A673 (cell line): ENCODE results near the gene ZNF2. TPM values are rescaled to one million over a fixed set of nuclear protein-coding genes. Genes with fewer than 3 reads are reported as not detected.

ENCODE experiments used
- BruUV-seq: library from RNA; stranded (reverse); fragments of 400-500 nt; replicated peaks from 2 replicates; lab custom pipeline; 2021; lab: Mats Ljungman, UMichigan
- CTCF ChIA-PET: fragments of 300-600 bp; sonication (Branson Sonifier 250); formaldehyde crosslinking; loops from one replicate; lab custom pipeline; 2022; ENCODE audit warnings: antibody characterized with exemption; lab: Charles Lee
- POLR2A ChIA-PET: fragments of 300-600 bp; sonication (Branson Sonifier 250); formaldehyde crosslinking; loops from one replicate; lab custom pipeline; 2022; ENCODE audit warnings: antibody characterized with exemption; ENCODE audit not compliant: low non-redundant PET; lab: Charles Lee
- DNase-seq: peaks from one replicate; pipeline ENCODE4 v3.0.0-alpha.2; 2015; ENCODE audit warnings: low spot score
- H3K27ac ChIP-seq: fragments of 200-600 bp; sonication (generic); 2 replicates; pipeline ENCODE4 v1.5.1; 2016; ENCODE audit warnings: mixed run types, low read depth, mild to moderate bottlenecking, mixed read lengths, antibody characterized with exemption, low read length; ENCODE audit not compliant: poor library complexity, severe bottlenecking
- H3K27me3 ChIP-seq: fragments of 200-600 bp; sonication (generic); replicated peaks from 2 replicates; pipeline ENCODE4 v1.6.1; 2017; ENCODE audit warnings: mixed run types, low read depth, mild to moderate bottlenecking, mixed read lengths, antibody characterized with exemption, low read length; ENCODE audit not compliant: insufficient read depth, poor library complexity
- H3K36me3 ChIP-seq: fragments of 200-600 bp; sonication (generic); 2 replicates; pipeline ENCODE4 v1.6.1; 2016; ENCODE audit warnings: mixed run types, mild to moderate bottlenecking, mixed read lengths, antibody characterized with exemption, low read length; ENCODE audit not compliant: insufficient read depth, poor library complexity, severe bottlenecking
- H3K4me1 ChIP-seq: fragments of 200-600 bp; sonication (generic); 2 replicates; pipeline ENCODE4 v1.6.1; 2017; ENCODE audit warnings: mixed run types, mild to moderate bottlenecking, mixed read lengths, antibody characterized with exemption, low read length; ENCODE audit not compliant: insufficient read depth, poor library complexity, severe bottlenecking
- H3K4me3 ChIP-seq: fragments of 200-600 bp; sonication (generic); 2 replicates; pipeline ENCODE4 v1.5.1; 2016; ENCODE audit warnings: low read depth, mixed run types, mild to moderate bottlenecking, mixed read lengths, low read length; ENCODE audit not compliant: poor library complexity, severe bottlenecking
- H3K9me3 ChIP-seq: fragments of 200-600 bp; sonication (generic); 2 replicates; pipeline ENCODE4 v1.6.1; 2016; ENCODE audit warnings: mixed run types, low read depth, mild to moderate bottlenecking, mixed read lengths, antibody characterized with exemption, low read length; ENCODE audit not compliant: poor library complexity, severe bottlenecking
- EZH2 ChIP-seq: fragments of 200-600 bp; sonication (generic); IDR thresholded peaks from 2 replicates; pipeline ENCODE4 v1.6.1; 2017; ENCODE audit warnings: borderline replicate concordance, low read depth, mild to moderate bottlenecking, mixed read lengths, antibody characterized with exemption, low read length; ENCODE audit not compliant: poor library complexity, severe bottlenecking
- intact Hi-C: fragments of 100-400 bp; cut with micrococcal nuclease; formaldehyde crosslinking; loops from one replicate; pipeline ENCODE4 v1.10.0; 2022; ENCODE audit not compliant: unreplicated experiment
- total RNA-seq: library from RNA; stranded (reverse); gene quantifications from 2 replicates; pipeline ENCODE4 v1.2.3, GENCODE V29; 2021
- TF ChIP-seq, protein P1 (sequence below): fragments of 300-800, 200-600 bp; sonication (generic); conservative IDR thresholded peaks from 2 replicates; pipeline ENCODE4 v1.5.1; 2017; ENCODE audit warnings: low read depth, mild to moderate bottlenecking, antibody characterized with exemption, low read length, moderate library complexity, mixed read lengths

ZNF2 gene
- total RNA-seq, 1 experiment from 2014 or later, result 4.6 TPM

DNA sequence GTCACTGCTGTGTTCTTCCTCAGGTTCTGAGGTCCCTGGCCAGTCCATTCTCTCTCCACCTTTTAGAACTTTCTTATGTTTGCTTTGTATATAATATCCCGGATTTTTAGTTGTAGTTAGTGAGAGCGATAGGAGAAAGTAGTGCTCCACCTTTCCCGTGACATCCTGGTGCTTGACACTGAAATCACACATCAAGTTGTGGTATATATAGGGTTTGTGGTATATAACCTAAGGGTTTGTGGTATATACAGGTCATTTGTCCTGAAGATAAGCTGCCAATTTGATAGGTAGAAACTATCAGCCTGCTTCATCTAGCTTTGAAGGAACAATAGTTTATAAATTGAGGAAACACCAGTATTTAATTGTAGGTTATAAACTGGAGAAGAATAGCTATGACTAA, 54.8 kb downstream of the ZNF2 start:
- TF ChIP-seq, protein P1, sequence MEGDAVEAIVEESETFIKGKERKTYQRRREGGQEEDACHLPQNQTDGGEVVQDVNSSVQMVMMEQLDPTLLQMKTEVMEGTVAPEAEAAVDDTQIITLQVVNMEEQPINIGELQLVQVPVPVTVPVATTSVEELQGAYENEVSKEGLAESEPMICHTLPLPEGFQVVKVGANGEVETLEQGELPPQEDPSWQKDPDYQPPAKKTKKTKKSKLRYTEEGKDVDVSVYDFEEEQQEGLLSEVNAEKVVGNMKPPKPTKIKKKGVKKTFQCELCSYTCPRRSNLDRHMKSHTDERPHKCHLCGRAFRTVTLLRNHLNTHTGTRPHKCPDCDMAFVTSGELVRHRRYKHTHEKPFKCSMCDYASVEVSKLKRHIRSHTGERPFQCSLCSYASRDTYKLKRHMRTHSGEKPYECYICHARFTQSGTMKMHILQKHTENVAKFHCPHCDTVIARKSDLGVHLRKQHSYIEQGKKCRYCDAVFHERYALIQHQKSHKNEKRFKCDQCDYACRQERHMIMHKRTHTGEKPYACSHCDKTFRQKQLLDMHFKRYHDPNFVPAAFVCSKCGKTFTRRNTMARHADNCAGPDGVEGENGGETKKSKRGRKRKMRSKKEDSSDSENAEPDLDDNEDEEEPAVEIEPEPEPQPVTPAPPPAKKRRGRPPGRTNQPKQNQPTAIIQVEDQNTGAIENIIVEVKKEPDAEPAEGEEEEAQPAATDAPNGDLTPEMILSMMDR, result no peak
- no peak for TF ChIP-seq EZH2
- intact Hi-C loops, result no loop called here
- H3K4me3 ChIP-seq, result no peak overlapping the region
- H3K4me1 ChIP-seq, result no peaks in the 10 kb centered on the region
- peaks cover 51% of the 10 kb centered on the region for H3K9me3 ChIP-seq
- DNase-seq, result no peak
- CTCF ChIA-PET, result interaction anchor here (0.6 kb wide), 1 partner anchor 141 kb away, joined by 4 read pairs; no protein-coding TSS in a partner anchor
- peaks cover 1% of the 10 kb centered on the region for H3K36me3 ChIP-seq
- POLR2A ChIA-PET, result no interaction called here
- no peak overlapping the region for H3K27ac ChIP-seq
- H3K27me3 ChIP-seq, result no peaks in the 10 kb centered on the region
- BruUV-seq, result no TSS peak

DNA sequence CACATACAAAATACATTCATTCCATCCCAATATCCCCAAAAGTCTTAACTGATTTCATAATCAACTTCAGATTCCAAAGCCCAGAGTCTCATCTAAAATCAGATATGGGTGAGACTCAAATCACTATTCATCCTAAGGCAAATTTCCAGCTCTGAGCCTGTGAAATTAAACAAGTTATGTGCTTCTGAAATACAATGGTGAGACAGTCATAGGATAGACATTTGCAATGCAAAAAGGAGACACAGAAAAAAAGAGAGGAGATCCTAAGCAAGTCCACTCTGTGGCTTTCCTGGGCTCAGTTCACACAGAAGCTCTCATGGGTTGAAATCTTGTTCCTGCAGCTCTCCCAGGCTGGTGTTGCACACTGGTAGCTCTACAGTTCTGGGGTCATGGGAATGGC, 60.0 kb downstream of the ZNF2 start:
- Histone ChIP-seq H3K4me1 (no peaks in the 10 kb centered on the region), H3K4me3 (no peak overlapping the region), H3K27ac (no peak overlapping the region), H3K36me3 (no peaks in the 10 kb centered on the region), H3K9me3 (peaks cover 10% of the 10 kb centered on the region), H3K27me3 (no peaks in the 10 kb centered on the region)
- ChIA-PET POLR2A (no interaction called here), CTCF (no interaction called here)
- DNase-seq, result no peak
- TF ChIP-seq, protein P1, result no peak
- no peak for TF ChIP-seq EZH2
- intact Hi-C loops, result no loop called here
- no TSS peak for BruUV-seq

DNA sequence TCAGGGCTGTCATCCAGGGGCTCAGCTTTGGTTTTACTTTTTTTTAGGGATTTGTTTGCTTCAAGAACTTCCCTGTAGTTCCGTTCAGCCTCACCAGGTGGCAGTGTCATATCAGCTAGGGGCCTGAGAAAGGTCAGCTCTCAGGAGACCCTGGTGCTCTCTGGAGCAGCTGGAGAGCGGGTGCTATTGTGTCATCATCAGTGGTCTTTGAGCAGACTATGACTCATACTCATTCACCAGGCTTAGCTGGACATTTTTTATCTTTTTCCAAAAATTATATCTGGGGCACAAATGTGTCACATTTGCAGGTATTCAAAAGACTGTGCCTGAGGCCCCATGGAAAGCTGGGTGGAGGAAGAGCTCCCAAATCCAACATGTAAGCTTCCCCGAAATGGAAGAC, 66.1 kb downstream of the ZNF2 start:
- POLR2A ChIA-PET, result no interaction called here
- no peak overlapping the region for H3K27ac ChIP-seq
- CTCF ChIA-PET, result no interaction called here
- no peaks in the 10 kb centered on the region for H3K4me1 ChIP-seq
- intact Hi-C loops, result no loop called here
- H3K9me3 ChIP-seq, result no peaks in the 10 kb centered on the region
- TF ChIP-seq EZH2, result no peak
- TF ChIP-seq, protein P1, result peak; percentile 77
- H3K27me3 ChIP-seq, result no peaks in the 10 kb centered on the region
- DNase-seq, result peak; percentile 65
- no peaks in the 10 kb centered on the region for H3K36me3 ChIP-seq
- no peak overlapping the region for H3K4me3 ChIP-seq
- BruUV-seq, result no TSS peak
